HG02840 (cell line): ENCODE data around the gene SSPN.
"Not testable (repeated sequence)": the region's sequence is repeated elsewhere in the genome, so short reads cannot be mapped to it uniquely, and the experiment has no call there.

Experiments
- ATAC-seq: cut with Tn5 transposase; IDR thresholded peaks from one replicate; pipeline ENCODE4 v1.9.1; 2021; ENCODE audit warnings: mild to moderate bottlenecking, moderate library complexity, moderate number of reproducible peaks; ENCODE audit not compliant: unreplicated experiment, low FRiP score

Gene SSPN

DNA sequence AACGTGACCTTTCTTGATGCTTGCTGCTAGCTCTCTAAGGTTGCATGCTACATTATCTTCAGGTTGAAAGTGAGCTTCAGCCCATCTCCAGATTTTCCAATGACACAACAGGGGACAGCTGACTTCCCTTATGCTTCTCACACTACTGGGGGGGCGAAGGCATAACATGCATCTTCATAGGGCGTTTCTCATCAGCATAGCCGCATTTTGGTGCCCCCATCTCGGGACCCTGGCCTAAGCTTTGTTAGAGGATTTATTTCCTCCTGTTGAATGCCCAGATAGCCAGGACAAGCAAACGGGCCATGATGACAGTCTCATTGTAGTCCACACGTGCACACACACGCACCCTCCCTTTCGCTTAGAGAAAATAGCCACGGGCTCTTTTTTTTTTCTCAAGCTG lies 30.7 kb downstream of the SSPN start:
- no peak for ATAC-seq

GRCh38 chr12:26226629-26227360 lies 31.4 kb downstream of the SSPN start:
- ATAC-seq, result no peak

- no peak for ATAC-seq
Measured at GRCh38 chr12:26227361-26227745, 32.0 kb downstream of the SSPN start.

DNA sequence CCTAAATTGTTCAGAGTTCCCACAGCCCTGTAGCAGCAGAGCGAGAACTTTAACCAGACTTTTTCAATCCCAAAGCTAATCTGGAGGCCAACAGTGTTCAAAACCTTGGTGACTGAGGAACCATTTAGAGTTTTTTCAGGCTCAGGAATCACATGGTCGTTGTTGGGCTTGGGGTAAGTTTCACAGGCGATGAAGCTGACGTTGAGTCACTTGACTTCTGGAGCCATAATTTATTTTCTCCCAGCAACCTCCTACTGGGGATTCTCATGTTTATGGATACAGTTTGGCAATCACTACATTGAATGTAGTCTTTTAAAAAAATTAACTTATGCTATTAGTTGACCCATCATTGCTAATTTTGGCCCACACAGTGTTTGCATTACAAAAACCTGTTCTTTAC lies 34.5 kb downstream of the SSPN start:
- ATAC-seq, result no peak

DNA sequence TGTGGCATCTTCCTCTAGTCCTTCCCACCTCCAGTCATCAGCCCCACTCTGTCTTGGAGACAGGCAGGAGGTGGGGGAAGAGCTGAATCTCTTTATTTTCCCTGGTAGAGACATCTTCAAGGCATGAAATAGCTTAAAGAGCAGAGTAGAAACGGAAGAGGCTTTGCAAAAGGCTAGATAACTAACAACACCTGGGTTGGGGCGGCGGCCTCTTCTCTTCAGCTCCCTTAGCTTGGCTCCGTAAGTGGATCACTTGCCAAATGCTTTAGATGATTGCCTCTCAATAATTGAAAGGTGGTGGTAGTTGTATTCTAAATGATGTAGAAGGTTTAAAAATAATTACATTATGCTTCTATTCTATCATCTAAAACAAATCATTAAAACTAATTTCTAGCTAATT lies 36.1 kb downstream of the SSPN start:
- ATAC-seq, result no peak

DNA sequence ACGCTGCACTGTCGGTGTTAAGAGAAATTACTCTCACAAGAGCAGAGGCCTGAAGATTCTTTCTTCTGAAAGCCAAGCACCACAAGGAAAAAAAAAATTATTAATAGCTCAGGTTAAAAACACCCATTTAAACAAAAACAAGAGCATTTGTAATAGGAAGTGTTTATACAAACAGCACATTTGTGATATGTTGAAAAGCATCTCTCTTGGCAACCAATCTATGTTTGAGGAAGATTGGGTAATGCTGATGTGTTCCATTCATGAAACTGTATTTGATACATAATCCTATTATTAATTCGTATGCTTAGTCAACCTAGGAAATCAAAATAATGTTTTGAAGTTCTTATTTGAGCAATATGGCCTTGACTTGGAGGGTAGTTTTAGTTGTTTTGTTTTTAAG lies 36.5 kb downstream of the SSPN start:
- no peak for ATAC-seq

GRCh38 chr12:26233631-26234030 lies 38.3 kb downstream of the SSPN start:
- ATAC-seq, result no peak

DNA sequence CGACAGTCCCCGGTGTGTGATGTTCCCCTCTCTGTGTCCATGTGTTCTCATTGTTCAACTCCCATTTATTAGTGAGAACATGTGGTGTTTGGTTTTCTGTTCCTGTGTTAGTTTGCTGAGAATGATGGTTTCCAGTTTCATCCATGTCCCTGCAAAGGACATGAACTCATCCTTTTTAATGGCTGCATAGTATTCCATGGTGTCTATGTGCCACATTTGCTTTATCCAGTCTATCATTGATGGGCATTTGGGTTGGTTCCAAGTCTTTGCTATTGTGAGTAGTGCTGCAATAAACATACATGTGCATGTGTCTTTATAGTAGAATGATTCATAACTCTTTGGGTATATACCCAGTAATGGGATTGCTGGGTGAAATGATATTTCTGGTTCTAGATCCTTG lies 40.1 kb downstream of the SSPN start:
- ATAC-seq, result not testable (repeated sequence)

GRCh38 chr12:26238341-26239121 lies 43.2 kb downstream of the SSPN start:
- no peak for ATAC-seq

- ATAC-seq, result no peak
Measured at GRCh38 chr12:26239122-26239851, 43.9 kb downstream of the SSPN start.

DNA sequence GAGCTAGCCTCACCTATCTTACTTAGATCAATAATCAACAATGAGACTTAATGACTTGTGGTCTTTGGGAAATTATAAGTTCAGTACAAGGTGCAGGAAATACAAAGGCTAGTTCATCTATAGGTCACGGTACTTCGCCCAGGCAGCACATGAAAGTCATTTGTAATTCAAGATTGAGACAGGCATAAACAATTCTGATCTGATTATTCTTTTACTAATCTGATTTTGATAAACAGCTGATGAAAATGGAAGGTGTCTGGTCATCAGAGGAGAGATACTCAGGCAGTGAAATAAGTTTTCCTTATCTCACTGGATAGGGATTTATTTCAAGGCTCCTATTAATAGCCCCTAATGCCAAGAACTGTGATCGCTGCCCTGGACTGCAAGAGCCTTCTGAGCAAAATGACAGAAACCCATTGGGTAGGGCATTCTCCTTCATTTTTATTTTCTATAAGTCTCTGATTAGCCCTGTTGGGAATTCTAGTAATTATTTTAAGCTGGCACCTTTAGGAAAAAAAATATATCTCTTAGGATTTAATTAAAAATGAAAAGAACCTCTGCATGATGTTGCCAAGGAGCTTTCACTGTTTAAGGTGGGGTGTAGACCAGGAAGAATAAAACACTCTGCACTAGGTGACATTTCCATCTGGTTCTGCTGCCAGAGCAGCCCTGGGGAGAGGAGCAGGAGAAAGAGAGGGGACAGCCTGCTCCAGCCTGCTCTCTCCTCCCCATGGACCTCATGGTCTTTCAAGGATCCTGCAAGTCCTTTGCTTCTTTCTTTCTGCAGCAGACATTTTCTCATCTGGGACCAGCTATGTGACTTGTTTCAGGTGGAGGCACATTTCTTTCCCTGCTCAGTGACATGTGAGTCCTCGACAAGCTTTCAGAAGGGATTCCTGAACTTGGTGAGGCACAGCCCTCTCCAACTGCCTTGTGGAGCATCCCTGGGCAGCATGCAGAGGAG lies 44.8 kb downstream of the SSPN start:
- ATAC-seq, result no peak

DNA sequence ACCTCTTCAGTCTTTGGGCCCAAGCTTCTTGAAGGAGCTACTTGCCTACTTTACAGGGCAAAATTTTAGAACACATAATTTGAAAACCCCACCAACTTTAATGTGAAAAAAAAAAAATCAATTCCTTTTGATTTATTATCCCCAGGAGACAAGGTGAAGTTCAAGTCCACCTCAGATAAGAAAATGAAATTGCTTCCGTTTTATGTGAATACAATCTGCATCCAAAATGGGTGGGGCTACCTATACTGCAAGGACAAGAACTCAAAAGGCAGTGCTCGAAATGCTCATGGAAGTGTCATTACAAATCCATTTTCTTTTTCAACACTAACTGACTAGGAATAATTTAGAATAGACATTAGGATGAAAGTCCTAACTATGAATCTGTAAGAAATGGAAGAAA lies 45.7 kb downstream of the SSPN start:
- no peak for ATAC-seq

- ATAC-seq, result no peak
Measured at GRCh38 chr12:26242683-26243082, 47.3 kb downstream of the SSPN start.

GRCh38 chr12:26244503-26244902 lies 49.1 kb downstream of the SSPN start:
- ATAC-seq, result no peak

GRCh38 chr12:26245175-26245942 lies 50.0 kb downstream of the SSPN start:
- no peak for ATAC-seq

DNA sequence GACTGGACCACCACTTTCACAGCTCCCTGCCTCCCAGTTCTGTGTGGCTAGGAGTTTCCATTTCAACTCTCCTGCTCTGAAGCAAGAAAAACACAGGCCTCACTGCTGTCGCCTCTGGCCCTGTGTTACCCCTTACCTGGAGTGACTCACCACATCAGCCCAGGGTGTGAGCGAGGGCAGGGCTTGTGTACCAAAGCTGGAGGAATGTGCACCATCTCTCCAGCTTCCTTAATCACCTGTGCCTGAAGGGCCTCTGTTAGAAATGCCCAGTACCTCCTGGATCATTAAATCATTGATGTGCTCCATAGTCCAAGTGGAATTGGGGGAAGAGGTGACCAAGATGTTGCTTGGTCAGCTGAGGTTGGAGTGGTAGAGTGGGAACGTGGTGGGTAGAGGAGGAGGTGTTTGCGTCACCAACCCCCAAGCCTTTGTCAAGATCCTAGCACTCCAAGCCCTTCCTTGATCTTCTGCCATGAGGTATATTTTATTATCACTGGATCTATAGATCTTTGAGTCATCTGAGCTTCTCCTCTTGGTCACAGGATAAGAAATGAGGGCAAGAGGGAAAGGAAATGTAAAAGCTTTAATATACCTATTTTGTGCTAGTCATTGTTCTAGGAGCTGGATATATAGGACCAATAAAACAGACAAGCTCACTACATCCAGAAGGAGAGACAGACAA lies 51.3 kb downstream of the SSPN start:
- ATAC-seq, result no peak

DNA sequence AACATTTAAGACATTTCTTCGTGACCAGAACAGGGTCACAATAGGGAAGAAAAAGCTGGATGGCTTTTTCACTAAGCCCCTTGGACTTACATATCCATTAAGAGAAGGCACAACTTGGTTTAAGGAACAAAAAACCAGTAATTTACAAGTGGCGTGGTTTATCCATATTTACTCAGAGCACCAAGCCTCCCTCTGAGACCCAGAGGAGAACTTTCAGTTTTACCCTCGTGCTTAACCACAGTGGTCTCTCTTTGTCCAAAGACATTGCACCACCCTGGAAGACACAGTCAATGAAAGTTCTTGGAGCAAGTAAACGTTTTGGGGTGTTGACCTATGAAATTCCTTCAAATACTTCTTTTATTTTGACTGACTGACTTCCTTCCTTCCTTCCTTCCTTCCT lies 52.5 kb downstream of the SSPN start:
- no peak for ATAC-seq

DNA sequence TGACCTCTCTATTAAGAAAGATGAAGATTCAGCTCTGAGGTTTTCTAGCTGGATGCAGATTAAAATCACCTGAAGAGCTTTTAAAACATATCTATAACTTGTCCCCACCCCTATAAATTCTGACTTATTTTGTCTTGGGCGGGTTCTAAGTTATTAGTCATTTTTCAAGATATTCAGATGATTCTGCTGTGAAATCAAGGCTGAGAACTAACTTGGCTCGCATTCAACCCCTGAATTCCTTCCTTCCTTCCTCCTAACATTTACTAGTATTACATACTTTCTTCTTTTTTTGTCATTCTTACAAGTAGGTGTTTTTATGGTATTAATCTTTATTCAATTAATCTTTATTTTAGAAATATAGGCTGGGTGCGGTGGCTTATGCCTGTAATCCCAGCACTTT lies 55.4 kb downstream of the SSPN start:
- ATAC-seq, result no peak

DNA sequence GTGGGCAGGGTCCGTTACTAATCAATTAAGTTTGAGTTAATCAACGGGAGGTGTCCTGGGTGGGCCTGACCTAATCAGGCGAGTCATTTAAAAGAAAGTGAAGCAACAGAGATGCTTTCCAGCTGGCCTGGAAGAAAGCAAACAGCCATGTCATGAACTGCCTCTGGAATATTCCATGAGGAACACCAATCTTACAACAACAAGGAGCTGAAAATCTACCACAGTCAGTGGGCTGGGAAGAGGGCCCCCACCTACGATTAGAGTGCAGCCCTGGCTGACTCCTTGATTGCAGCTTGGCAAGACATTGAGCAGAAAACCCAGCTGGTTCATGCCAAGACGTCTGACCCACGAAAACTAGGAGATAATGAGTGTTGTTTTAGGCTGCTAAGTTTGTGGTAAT lies 56.2 kb downstream of the SSPN start:
- no peak for ATAC-seq
